H1 (cell line): ENCODE results near the gene RBM47. TPM values are rescaled to one million over a fixed set of nuclear protein-coding genes. Genes with fewer than 3 reads are reported as not detected.

Experiments used
- CTCF ChIA-PET: fragments of 300-600 bp; sonication (Branson Sonifier 250); formaldehyde crosslinking; loops from one replicate; lab custom pipeline; 2021; ENCODE audit not compliant: partially characterized antibody; lab: Charles Lee
- POLR2A ChIA-PET: fragments of 300-600 bp; sonication (Branson Sonifier 250); formaldehyde crosslinking; loops from one replicate; lab custom pipeline; 2021; ENCODE audit warnings: inconsistent platforms; ENCODE audit not compliant: partially characterized antibody; lab: Charles Lee
- DNase-seq, 2 experiments: peaks; one replicate each; pipeline versions ENCODE4 v3.0.0 to v3.0.0-alpha.2; 2010 to 2022; ENCODE audit warnings: low spot score in 2 of 2, low read depth in 1 of 2, mixed read lengths in 1 of 2
- FAIRE-seq: peaks from 2 replicates; lab custom pipeline; 2011; peaks lifted over from hg19 to GRCh38; lab: Jason Lieb, UNC
- H2AFZ ChIP-seq: 2 replicates; pipeline ENCODE4 v1.8.1; 2012; ENCODE audit warnings: low read length, inconsistent platforms
- H2AK5ac ChIP-seq: 2 replicates; pipeline ENCODE4 v1.6.1; 2013; ENCODE audit warnings: low read depth, low read length
- H2BK120ac ChIP-seq: replicated peaks from 2 replicates; pipeline ENCODE3; 2013; ENCODE audit warnings: low read depth, low read length, inconsistent platforms
- H2BK12ac ChIP-seq: 2 replicates; pipeline ENCODE4 v1.6.1; 2013; ENCODE audit warnings: low read depth, low read length
- H2BK15ac ChIP-seq: 2 replicates; pipeline ENCODE4 v1.6.1; 2013; ENCODE audit warnings: low read length
- H2BK20ac ChIP-seq: 2 replicates; pipeline ENCODE4 v1.6.1; 2013; ENCODE audit warnings: low read length
- H2BK5ac ChIP-seq: 2 replicates; pipeline ENCODE4 v1.6.1; 2013; ENCODE audit warnings: low read depth, low read length
- H3K14ac ChIP-seq: 2 replicates; pipeline ENCODE4 v1.6.1; 2013; ENCODE audit warnings: inconsistent platforms; ENCODE audit not compliant: insufficient read length
- H3K18ac ChIP-seq: 2 replicates; pipeline ENCODE4 v1.6.1; 2013; ENCODE audit warnings: low read length; ENCODE audit errors: extremely low read depth
- H3K23ac ChIP-seq: 2 replicates; pipeline ENCODE4 v1.6.1; 2013; ENCODE audit warnings: inconsistent platforms; ENCODE audit not compliant: insufficient read length
- H3K23me2 ChIP-seq: 2 replicates; pipeline ENCODE4 v1.6.1; 2013; ENCODE audit warnings: low read depth, low read length
- H3K27ac ChIP-seq: 2 replicates; pipeline ENCODE4 v1.6.1; 2011; ENCODE audit warnings: low read depth, low read length, inconsistent platforms
- H3K27me3 ChIP-seq, 4 experiments: replicated peaks in 1 of 4; 1 replicate in 1 of 4; 2 replicates in 3 of 4; pipeline versions ENCODE4 v1.6.1 to v1.8.1; 2011 to 2013; ENCODE audit warnings: low read length in 3 of 4, mild to moderate bottlenecking in 3 of 4, inconsistent platforms in 2 of 4, mixed read lengths in 2 of 4, moderate library complexity in 1 of 4; ENCODE audit not compliant: control insufficient read depth in 3 of 4, insufficient read depth in 3 of 4; ENCODE audit errors: extremely low read depth in 1 of 4
- H3K36me3 ChIP-seq, 4 experiments: 2 replicates each; pipeline versions ENCODE4 v1.6.1 to v1.8.1; 2011 to 2013; ENCODE audit warnings: mild to moderate bottlenecking in 4 of 4, low read length in 3 of 4, moderate library complexity in 2 of 4, control low read depth in 1 of 4, inconsistent platforms in 1 of 4; ENCODE audit not compliant: insufficient read depth in 4 of 4, control insufficient read depth in 2 of 4
- H3K4ac ChIP-seq: replicated peaks from 2 replicates; pipeline ENCODE3; 2013; ENCODE audit warnings: low read length, low read depth, mixed read lengths, inconsistent platforms; ENCODE audit not compliant: insufficient read length
- H3K4me1 ChIP-seq, 4 experiments: replicated peaks in 1 of 4; 1 replicate in 1 of 4; 2 replicates in 3 of 4; pipeline versions ENCODE4 v1.6.1 to v1.8.1; 2011 to 2013; ENCODE audit warnings: low read length in 3 of 4, inconsistent platforms in 2 of 4, mixed read lengths in 1 of 4; ENCODE audit not compliant: insufficient read depth in 4 of 4, control insufficient read depth in 3 of 4
- H3K4me2 ChIP-seq, 2 experiments: 2 replicates each; pipeline versions ENCODE4 v1.6.1 to v1.8.1; 2011 to 2013; ENCODE audit warnings: low read depth in 2 of 2, low read length in 2 of 2, control low read depth in 1 of 2, inconsistent platforms in 1 of 2, mild to moderate bottlenecking in 1 of 2; ENCODE audit not compliant: insufficient read depth in 1 of 2
- H3K4me3 ChIP-seq, 4 experiments: fragments of 200-600, 300-600 bp in 1 of 4; sonication (generic), shearing (Covaris generic), sonication (Bioruptor Twin) in 1 of 4; 2 replicates each; pipeline versions ENCODE4 v1.5.1 to v1.8.1; 2011 to 2016; ENCODE audit warnings: low read length in 4 of 4, low read depth in 3 of 4, control low read depth in 2 of 4, inconsistent platforms in 2 of 4, mild to moderate bottlenecking in 2 of 4, mixed read lengths in 1 of 4, moderate library complexity in 1 of 4; ENCODE audit not compliant: insufficient read depth in 2 of 4; ENCODE audit errors: extremely low read depth in 1 of 4
- H3K56ac ChIP-seq: replicated peaks from 2 replicates; pipeline ENCODE3; 2013; ENCODE audit warnings: low read depth, mild to moderate bottlenecking, mixed read lengths, low read length, inconsistent platforms; ENCODE audit not compliant: insufficient read length
- H3K79me1 ChIP-seq: 2 replicates; pipeline ENCODE4 v1.6.1; 2013; ENCODE audit warnings: low read depth, low read length, control low read depth
- H3K79me2 ChIP-seq, 2 experiments: 2 replicates each; pipeline versions ENCODE4 v1.6.1 to v1.8.1; 2012 to 2013; ENCODE audit warnings: low read length in 2 of 2, mild to moderate bottlenecking in 2 of 2, inconsistent platforms in 1 of 2; ENCODE audit not compliant: insufficient read depth in 2 of 2, control insufficient read depth in 1 of 2
- H3K9ac ChIP-seq, 4 experiments: replicated peaks in 1 of 4; 1 replicate in 1 of 4; 2 replicates in 3 of 4; pipeline versions ENCODE4 v1.6.1 to v1.8.1; 2011 to 2013; ENCODE audit warnings: low read depth in 3 of 4, low read length in 3 of 4, control low read depth in 2 of 4, mild to moderate bottlenecking in 2 of 4, moderate library complexity in 2 of 4, inconsistent platforms in 1 of 4; ENCODE audit errors: extremely low read depth in 1 of 4
- H3K9me3 ChIP-seq, 2 experiments: 2 replicates each; pipeline versions ENCODE4 v1.6.1 to v1.8.1; 2012 to 2013; ENCODE audit warnings: mild to moderate bottlenecking in 2 of 2, moderate library complexity in 2 of 2, control low read depth in 1 of 2, inconsistent platforms in 1 of 2, low read depth in 1 of 2, low read length in 1 of 2, mixed read lengths in 1 of 2; ENCODE audit not compliant: insufficient read depth in 2 of 2
- H4K20me1 ChIP-seq, 2 experiments: replicated peaks in 1 of 2; 2 replicates each; pipeline versions ENCODE3 to v1.8.1; 2011 to 2013; ENCODE audit warnings: inconsistent platforms in 2 of 2, low read length in 2 of 2, mild to moderate bottlenecking in 1 of 2; ENCODE audit not compliant: insufficient read depth in 2 of 2, control insufficient read depth in 1 of 2
- H4K5ac ChIP-seq: 2 replicates; pipeline ENCODE4 v1.6.1; 2013; ENCODE audit warnings: low read length, low read depth, mixed read lengths, inconsistent platforms; ENCODE audit not compliant: insufficient read length
- H4K8ac ChIP-seq: 2 replicates; pipeline ENCODE4 v1.8.0; 2013; ENCODE audit warnings: mild to moderate bottlenecking, moderate library complexity, low read length, inconsistent platforms; ENCODE audit not compliant: insufficient read depth; ENCODE audit errors: extremely low read depth
- H4K91ac ChIP-seq: replicated peaks from 2 replicates; pipeline ENCODE3; 2013; ENCODE audit warnings: low read length, mixed read lengths, inconsistent platforms; ENCODE audit not compliant: insufficient read length
- ASH2L ChIP-seq: fragments of 200-600, 300-600 bp; sonication (generic); IDR thresholded peaks from one replicate; pipeline ENCODE4 v1.7.1; 2017; ENCODE audit warnings: low read length
- BACH1 ChIP-seq: IDR thresholded peaks from 2 replicates; pipeline ENCODE4 v1.6.1; 2012; ENCODE audit warnings: low read length, improper control_type of control experiment
- BRCA1 ChIP-seq: IDR thresholded peaks from 2 replicates; pipeline ENCODE4 v1.6.1; 2012; ENCODE audit warnings: low read depth, low read length, improper control_type of control experiment
- CBX5 ChIP-seq: fragments of 300-800, 300-1000 bp; sonication (generic); IDR thresholded peaks from 2 replicates; pipeline ENCODE4 v1.7.1; 2016; ENCODE audit warnings: antibody characterized with exemption, low read length, low read depth
- CBX8 ChIP-seq: fragments of 300-800, 300-1000 bp; sonication (generic); IDR thresholded peaks from 2 replicates; pipeline ENCODE4 v1.7.1; 2016; ENCODE audit warnings: low read depth, low read length, borderline replicate concordance
- EZH2 ChIP-seq: fragments of 200-600 bp; sonication (generic); IDR thresholded peaks from 2 replicates; pipeline ENCODE4 v1.7.1; 2012; ENCODE audit warnings: low read depth, mild to moderate bottlenecking, moderate library complexity, low read length, inconsistent platforms; ENCODE audit not compliant: severe bottlenecking
- FOSL1 ChIP-seq: IDR thresholded peaks from 2 replicates; pipeline ENCODE4 v1.6.1; 2011; ENCODE audit warnings: mild to moderate bottlenecking, low read depth, low read length, moderate library complexity; ENCODE audit not compliant: insufficient read depth
- GTF2F1 ChIP-seq: IDR thresholded peaks from 2 replicates; pipeline ENCODE4 v1.6.1; 2012; ENCODE audit warnings: low read depth, low read length, improper control_type of control experiment, borderline replicate concordance
- HDAC2 ChIP-seq, 2 experiments: fragments of 300-600 bp in 1 of 2; sonication (generic) in 1 of 2; IDR thresholded peaks; 2 replicates each; pipeline ENCODE4 v1.6.1; 2011 to 2012; ENCODE audit warnings: low read depth in 2 of 2, low read length in 2 of 2, mild to moderate bottlenecking in 2 of 2, moderate library complexity in 2 of 2, borderline replicate concordance in 1 of 2, inconsistent platforms in 1 of 2
- JUN ChIP-seq: IDR thresholded peaks from 2 replicates; pipeline ENCODE4 v1.6.1; 2011; ENCODE audit warnings: low read depth, mild to moderate bottlenecking, improper control_type of control experiment, low read length
- NRF1 ChIP-seq: IDR thresholded peaks from 2 replicates; pipeline ENCODE4 v1.6.1; 2011; ENCODE audit warnings: mild to moderate bottlenecking, low read depth, low read length, improper control_type of control experiment
- RFX5 ChIP-seq: IDR thresholded peaks from 2 replicates; pipeline ENCODE4 v1.6.1; 2011; ENCODE audit warnings: low read depth, low read length, improper control_type of control experiment, borderline replicate concordance
- SP2 ChIP-seq: IDR thresholded peaks from 2 replicates; pipeline ENCODE4 v1.6.1; 2012; ENCODE audit warnings: mild to moderate bottlenecking, low read length, inconsistent platforms
- SP4 ChIP-seq: IDR thresholded peaks from 2 replicates; pipeline ENCODE4 v1.6.1; 2012; ENCODE audit warnings: low read length, inconsistent platforms
- TBP ChIP-seq: IDR thresholded peaks from 2 replicates; pipeline ENCODE4 v1.6.1; 2011; ENCODE audit warnings: low read depth, low read length, improper control_type of control experiment
- WGBS, 2 experiments: shearing (Covaris generic) in 1 of 2; methylation state at CpG; one replicate each; pipeline versions ENCODE4 v1.1.6 to v1.1.7; 2013 to 2015; ENCODE audit warnings: low lambda C conversion rate in 2 of 2, mixed read lengths in 2 of 2, inconsistent platforms in 1 of 2, low coverage in 1 of 2, missing lambda C conversion rate in 1 of 2; ENCODE audit not compliant: insufficient replicate concordance in 2 of 2, insufficient coverage in 1 of 2, insufficient read length in 1 of 2; ENCODE audit errors: extremely low coverage in 1 of 2, missing lambda C conversion rate in 1 of 2; 5-methylcytosine and 5-hydroxymethylcytosine counted together
- polyA plus RNA-seq, 7 experiments: library from polyadenylated mRNA; depleted of rRNA in 3 of 7; stranded (reverse) in 5 of 7; unstranded in 2 of 7; fragments of >200 nt in 5 of 7; fragments of 200-250 nt in 2 of 7; gene quantifications; 1 replicate in 5 of 7; 2 replicates in 1 of 7; 4 replicates in 1 of 7; pipeline versions ENCODE4 v1.2.1 to v1.2.3, GENCODE V29; 2011 to 2013; ENCODE audit warnings: missing spikeins in 2 of 7, mixed read lengths in 2 of 7
- total RNA-seq: library from RNA; stranded (reverse); fragmentation: NEBNext Ultra II Directional; extraction: Animal tissue kit (Norgen Biotek cat#: 25700); gene quantifications from 2 replicates; pipeline ENCODE4 v1.2.1, GENCODE V29; 2021

RBM47 gene
- total and polyA plus RNA-seq, 2 of the 8 experiments (the other 6 are each of a cell fraction or from before 2014, with no cell fraction given): 42.8 to 78.9 TPM

GRCh38 chr4:40547789-40548132 is 81.9 kb downstream of the RBM47 start:
- H3K23ac ChIP-seq: no peak overlapping the region
- H3K79me2 ChIP-seq: peaks cover 0 to 48% of the 10 kb centered on the region in 2 experiments; a peak in 2 of 4 replicates
- peaks cover 0 to 7% of the 10 kb centered on the region in 2 experiments for H4K20me1 ChIP-seq
- ChIA-PET CTCF (interaction anchor here (1.1 to 2.0 kb wide), 2 partner anchors 50 to 171 kb away, joined by 4 to 5 read pairs; no protein-coding TSS in a partner anchor), POLR2A (no interaction called here)
- no peak overlapping the region for H2BK120ac ChIP-seq
- H3K4ac ChIP-seq: no peak overlapping the region
- H3K4me3 ChIP-seq: no peak overlapping the region
- peaks cover 2 to 13% (median 8%) of the 10 kb centered on the region in 4 experiments; a peak in 7 of 8 replicates for H3K36me3 ChIP-seq
- H3K4me2 ChIP-seq: no peak overlapping the region
- H3K9me3 ChIP-seq: no peaks in the 10 kb centered on the region
- FAIRE-seq (no peak), DNase-seq (no peak)
- H3K27me3 ChIP-seq: no peaks in the 10 kb centered on the region
- H4K8ac ChIP-seq: no peak overlapping the region
- no peak overlapping the region for H2BK12ac ChIP-seq
- H2AFZ ChIP-seq: no peak overlapping the region
- 83% methylated on average over 2 of the region's 2 CpGs; no CpG with 5 or more reads in 1 of the 2 experiments for WGBS, 2 experiments
- no peak overlapping the region for H3K56ac ChIP-seq
- H3K23me2 ChIP-seq: no peaks in the 10 kb centered on the region
- peaks cover 0 to 8% (median 5%) of the 10 kb centered on the region in 4 experiments; a peak in 4 of 7 replicates for H3K4me1 ChIP-seq
- H3K9ac ChIP-seq: no peak overlapping the region
- H3K79me1 ChIP-seq: peaks cover 10% of the 10 kb centered on the region
- H2BK5ac ChIP-seq: no peak overlapping the region
- no peak overlapping the region for H3K27ac ChIP-seq
- H4K5ac ChIP-seq: no peak overlapping the region
- no peak overlapping the region for H2AK5ac ChIP-seq
- H2BK20ac ChIP-seq: no peak overlapping the region
- H3K14ac ChIP-seq: no peak overlapping the region
- no peak overlapping the region for H4K91ac ChIP-seq
- H2BK15ac ChIP-seq: no peak overlapping the region
- H3K18ac ChIP-seq: no peak overlapping the region
- no peak for TF ChIP-seq BACH1
- TF ChIP-seq HDAC2 (IDR thresholded peaks at IDR 0.05; ENCODE audit: borderline replicate concordance in 1 of 2, low read depth in 2 of 2, low read length in 2 of 2): no peak
- TF ChIP-seq FOSL1: no peak
- TF ChIP-seq SP2: no peak
- TF ChIP-seq TBP: no peak
- TF ChIP-seq SP4: no peak
- TF ChIP-seq CBX8: no peak
- no peak for TF ChIP-seq CBX5
- no peak for TF ChIP-seq EZH2
- TF ChIP-seq RFX5: no peak
- no peak for TF ChIP-seq GTF2F1
- no peak for TF ChIP-seq JUN
- TF ChIP-seq NRF1: no peak
- no peak for TF ChIP-seq ASH2L
- TF ChIP-seq BRCA1: no peak
